Keratinocyte (primary cell): ENCODE measurements around the gene ZSCAN21.

Experiments
- EZH2 ChIP-seq: IDR thresholded peaks from one replicate; pipeline ENCODE4 v1.6.1; 2012; ENCODE audit warnings: inconsistent platforms, mild to moderate bottlenecking, low read length, moderate library complexity
- TF ChIP-seq, protein P1 (sequence below), 3 experiments: IDR thresholded peaks in 1 of 3; conservative IDR thresholded peaks in 1 of 3; optimal IDR thresholded peaks in 1 of 3; 2 replicates in 2 of 3; 3 replicates in 1 of 3; pipeline versions ENCODE3 to v1.5.1; 2011; ENCODE audit warnings: low read length in 3 of 3, mild to moderate bottlenecking in 3 of 3, moderate library complexity in 2 of 3, control low read depth in 1 of 3, inconsistent platforms in 1 of 3; ENCODE audit not compliant: insufficient read depth in 2 of 3; ENCODE audit errors: extremely low read depth in 1 of 3

DNA sequence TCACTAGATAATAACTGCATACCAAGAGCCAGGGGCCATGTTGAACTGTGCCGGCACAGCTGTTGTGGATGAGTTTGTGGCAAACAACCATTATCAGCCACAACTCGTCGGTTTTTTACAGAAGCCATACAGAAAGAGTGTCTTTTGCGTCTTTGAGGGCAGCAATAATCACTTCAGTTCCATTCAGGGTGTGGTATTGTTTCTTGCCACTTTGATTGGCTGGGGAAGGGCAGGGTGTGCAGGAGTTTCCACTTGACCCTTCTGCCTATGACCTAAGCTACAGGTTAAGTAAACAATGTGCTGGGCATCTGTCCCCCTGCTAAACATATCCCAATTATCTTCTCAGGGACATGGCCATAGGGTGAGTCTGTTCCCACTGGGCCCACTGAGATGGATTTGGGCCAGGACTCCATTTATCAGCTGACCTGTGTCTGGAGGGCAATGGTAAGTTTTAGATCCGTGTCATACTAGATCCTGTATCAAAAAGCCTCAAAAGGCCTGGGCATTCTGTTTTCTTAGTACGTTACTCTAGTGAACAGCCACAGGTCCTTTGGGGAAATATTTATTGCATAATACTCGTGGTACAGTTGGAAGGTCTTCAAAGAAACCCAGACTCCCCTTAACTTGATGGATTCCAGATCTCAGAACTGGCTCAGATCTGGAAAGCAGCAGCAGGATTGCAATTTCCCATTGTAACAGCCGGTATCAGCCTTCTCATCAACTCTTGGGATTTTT, 16.0 kb downstream of the ZSCAN21 start:
- TF ChIP-seq, protein P1, sequence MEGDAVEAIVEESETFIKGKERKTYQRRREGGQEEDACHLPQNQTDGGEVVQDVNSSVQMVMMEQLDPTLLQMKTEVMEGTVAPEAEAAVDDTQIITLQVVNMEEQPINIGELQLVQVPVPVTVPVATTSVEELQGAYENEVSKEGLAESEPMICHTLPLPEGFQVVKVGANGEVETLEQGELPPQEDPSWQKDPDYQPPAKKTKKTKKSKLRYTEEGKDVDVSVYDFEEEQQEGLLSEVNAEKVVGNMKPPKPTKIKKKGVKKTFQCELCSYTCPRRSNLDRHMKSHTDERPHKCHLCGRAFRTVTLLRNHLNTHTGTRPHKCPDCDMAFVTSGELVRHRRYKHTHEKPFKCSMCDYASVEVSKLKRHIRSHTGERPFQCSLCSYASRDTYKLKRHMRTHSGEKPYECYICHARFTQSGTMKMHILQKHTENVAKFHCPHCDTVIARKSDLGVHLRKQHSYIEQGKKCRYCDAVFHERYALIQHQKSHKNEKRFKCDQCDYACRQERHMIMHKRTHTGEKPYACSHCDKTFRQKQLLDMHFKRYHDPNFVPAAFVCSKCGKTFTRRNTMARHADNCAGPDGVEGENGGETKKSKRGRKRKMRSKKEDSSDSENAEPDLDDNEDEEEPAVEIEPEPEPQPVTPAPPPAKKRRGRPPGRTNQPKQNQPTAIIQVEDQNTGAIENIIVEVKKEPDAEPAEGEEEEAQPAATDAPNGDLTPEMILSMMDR (optimal IDR thresholded peaks at IDR 0.05 in 1 of 3, IDR thresholded peaks at IDR 0.05 in 1 of 3, conservative IDR thresholded peaks at IDR 0.05 in 1 of 3; ENCODE audit: extremely low read depth in 1 of 3, insufficient read depth in 2 of 3, low read length in 3 of 3), result no peak
- TF ChIP-seq EZH2, result no peak
